NCI-H2196 treated with DMSO at 0.1 percent for 48 hours (cell line): ENCODE data around the gene ALOXE3.
"Not testable (repeated sequence)": the region's sequence is repeated elsewhere in the genome, so short reads cannot be mapped to it uniquely, and the experiment has no call there.

Experiments
- DNase-seq: peaks from one replicate; lab custom pipeline; 2025; ENCODE audit not compliant: unreplicated experiment; lab: John Stamatoyannopoulos, UW

ALOXE3 gene

GRCh38 chr17:8100763-8101162 is 17.6 kb downstream of the ALOXE3 start:
- no peak for DNase-seq

- DNase-seq: no peak
Observed at GRCh38 chr17:8100111-8100510, 18.2 kb downstream of the ALOXE3 start.

GRCh38 chr17:8096541-8096940 is 21.8 kb downstream of the ALOXE3 start:
- DNase-seq: no peak

- DNase-seq: no peak
Observed at GRCh38 chr17:8095361-8095760, 23.0 kb downstream of the ALOXE3 start.

GRCh38 chr17:8091033-8091687 is 27.2 kb downstream of the ALOXE3 start:
- DNase-seq: no peak

GRCh38 chr17:8089728-8090127 is 28.6 kb downstream of the ALOXE3 start:
- DNase-seq: no peak

GRCh38 chr17:8087952-8088230 is 30.4 kb downstream of the ALOXE3 start:
- DNase-seq: no peak

GRCh38 chr17:8087075-8087951 is 31.0 kb downstream of the ALOXE3 start, which contains the start of gene ALOX12B:
Gene ALOX12B, minus strand, starts transcription at chr17:8087716. Its CDS starts 274 bp downstream, at chr17:8087442.
- no peak for DNase-seq

- no peak for DNase-seq
Observed at GRCh38 chr17:8084250-8084649, 34.1 kb downstream of the ALOXE3 start.

GRCh38 chr17:8082292-8082691 is 36.0 kb downstream of the ALOXE3 start:
- DNase-seq: no peak

GRCh38 chr17:8081876-8082275 is 36.4 kb downstream of the ALOXE3 start:
- no peak for DNase-seq

GRCh38 chr17:8080799-8081219 is 37.5 kb downstream of the ALOXE3 start:
- no peak for DNase-seq

GRCh38 chr17:8080208-8080798 is 38.0 kb downstream of the ALOXE3 start:
- DNase-seq: no peak

- peak; percentile 37 for DNase-seq
Observed at GRCh38 chr17:8079291-8080207, 38.8 kb downstream of the ALOXE3 start.

GRCh38 chr17:8077939-8078338 is 40.4 kb downstream of the ALOXE3 start:
- not testable (repeated sequence) for DNase-seq

- DNase-seq: no peak
Observed at GRCh38 chr17:8076502-8077266, 41.6 kb downstream of the ALOXE3 start.

- DNase-seq: no peak
Observed at GRCh38 chr17:8075574-8076342, 42.6 kb downstream of the ALOXE3 start.

- no peak for DNase-seq
Observed at GRCh38 chr17:8075081-8075480, 43.2 kb downstream of the ALOXE3 start.

- no peak for DNase-seq
Observed at GRCh38 chr17:8074554-8074953, 43.8 kb downstream of the ALOXE3 start.
